Measurements from ENCODE around the gene C7orf57. TPM values are rescaled to one million over a fixed set of nuclear protein-coding genes. Genes with fewer than 3 reads are reported as not detected.

C7orf57 gene
- total and polyA plus RNA-seq, 2 donors (not counting 3 experiments of a cell fraction or from before 2014, with no cell fraction given) = not detected

GRCh38 chr7:48098846-48099245, 63.5 kb downstream of the C7orf57 start:
- no peak for FAIRE-seq
- H3K27me3 ChIP-seq (ENCODE audit: control insufficient read depth in 2 of 2, insufficient read depth in 2 of 2, low read length in 2 of 2) = no peaks in the 10 kb centered on the region
- no peaks in the 10 kb centered on the region for H3K9me1 ChIP-seq (replicated peaks; ENCODE audit: control insufficient read depth, extremely low read depth, insufficient read depth, low read length)
- BruUV-seq (replicated peaks) = no TSS peak
- intact Hi-C loops (cut with micrococcal nuclease) (no loop called here), dilution Hi-C loops (cut with MboI; ENCODE audit: extremely low pct_ligation_motif_present, low sequenced_read_pairs) (no loop called here)
- no peaks in the 10 kb centered on the region for H4K20me1 ChIP-seq (replicated peaks; ENCODE audit: control insufficient read depth, extremely low read depth, insufficient read depth, low read length)
- H3K4me2 ChIP-seq (ENCODE audit: insufficient read depth, low read length) = no peak overlapping the region
- no peak for TF ChIP-seq EZH2 (IDR thresholded peaks at IDR 0.05; ENCODE audit: borderline replicate concordance, low read depth, low read length, severe bottlenecking)
- ChIA-PET CTCF (interaction anchor here (1.0 to 1.2 kb wide), 2 partner anchors 12 to 107 kb away, joined by 3 read pairs; no protein-coding TSS in a partner anchor), POLR2A (no interaction called here)
- H3K36me3 ChIP-seq (ENCODE audit: control insufficient read depth in 2 of 2, extremely low read depth in 1 of 2, insufficient read depth in 2 of 2, low read length in 2 of 2) = peaks cover 29 to 32% of the 10 kb centered on the region in 2 experiments
- no peak overlapping the region for H3K9ac ChIP-seq (replicated peaks; ENCODE audit: extremely low read depth, insufficient read depth, low read length)
- H2AFZ ChIP-seq (ENCODE audit: low read depth, low read length) = no peak overlapping the region
- no peak overlapping the region for H3K4me3 ChIP-seq (replicated peaks in 1 of 3; ENCODE audit: insufficient read depth in 1 of 3, low read depth in 1 of 3, low read length in 3 of 3)
- no peaks in the 10 kb centered on the region for H3K9me3 ChIP-seq (replicated peaks; ENCODE audit: control insufficient read depth, insufficient read depth, low read length)
- peaks cover 31% of the 10 kb centered on the region for H3K4me1 ChIP-seq (ENCODE audit: control insufficient read depth, extremely low read depth, insufficient read depth, low read length)
- no peak overlapping the region for H3K27ac ChIP-seq (ENCODE audit: insufficient read depth, low read depth, low read length)
- H3K79me2 ChIP-seq (ENCODE audit: control insufficient read depth, insufficient read depth, low read length) = peaks cover 43% of the 10 kb centered on the region
- DNase-seq (ENCODE audit: low read depth, low spot score) = no peak

- POLR2A ChIA-PET = no interaction called here
- no peak overlapping the region for H2AFZ ChIP-seq (ENCODE audit: low read depth, low read length)
- no peaks in the 10 kb centered on the region for H3K27me3 ChIP-seq (ENCODE audit: control insufficient read depth in 2 of 2, insufficient read depth in 2 of 2, low read length in 2 of 2)
- intact Hi-C loops (cut with micrococcal nuclease) = no loop called here
- no peaks in the 10 kb centered on the region for H3K9me1 ChIP-seq (replicated peaks; ENCODE audit: control insufficient read depth, extremely low read depth, insufficient read depth, low read length)
- H3K4me3 ChIP-seq (replicated peaks in 1 of 3; ENCODE audit: insufficient read depth in 1 of 3, low read depth in 1 of 3, low read length in 3 of 3) = no peak overlapping the region
- CTCF ChIA-PET = no interaction called here
- DNase-seq (ENCODE audit: low read depth, low spot score) (no peak), FAIRE-seq (no peak)
- no peak overlapping the region for H3K9ac ChIP-seq (replicated peaks; ENCODE audit: extremely low read depth, insufficient read depth, low read length)
- peaks cover 33 to 35% of the 10 kb centered on the region in 2 experiments for H3K36me3 ChIP-seq (ENCODE audit: control insufficient read depth in 2 of 2, extremely low read depth in 1 of 2, insufficient read depth in 2 of 2, low read length in 2 of 2)
- H3K4me2 ChIP-seq (ENCODE audit: insufficient read depth, low read length) = no peak overlapping the region
- BruUV-seq (replicated peaks) = no TSS peak
- peaks cover 31% of the 10 kb centered on the region for H3K4me1 ChIP-seq (ENCODE audit: control insufficient read depth, extremely low read depth, insufficient read depth, low read length)
- no peaks in the 10 kb centered on the region for H4K20me1 ChIP-seq (replicated peaks; ENCODE audit: control insufficient read depth, extremely low read depth, insufficient read depth, low read length)
- H3K27ac ChIP-seq (ENCODE audit: insufficient read depth, low read depth, low read length) = no peak overlapping the region
- no peak for TF ChIP-seq CTCF (IDR thresholded peaks at IDR 0.05; ENCODE audit: extremely low read depth in 1 of 2, insufficient read depth in 1 of 2, low read depth in 1 of 2, low read length in 2 of 2)
- TF ChIP-seq MYC (IDR thresholded peaks at IDR 0.05; ENCODE audit: low read depth, low read length) = no peak
- TF ChIP-seq POLR2AphosphoS5 (IDR thresholded peaks at IDR 0.05; ENCODE audit: insufficient read depth, low read depth, low read length) = no peak
- no peak for TF ChIP-seq POLR2A (IDR thresholded peaks at IDR 0.05; ENCODE audit: low read depth, low read length)
- no peak for TF ChIP-seq FOS (IDR thresholded peaks at IDR 0.05; ENCODE audit: borderline replicate concordance, insufficient read depth, low read length)
- H3K79me2 ChIP-seq (ENCODE audit: control insufficient read depth, insufficient read depth, low read length) = peaks cover 39% of the 10 kb centered on the region
- H3K9me3 ChIP-seq (replicated peaks; ENCODE audit: control insufficient read depth, insufficient read depth, low read length) = no peaks in the 10 kb centered on the region
- dilution Hi-C loops (cut with MboI; ENCODE audit: extremely low pct_ligation_motif_present, low sequenced_read_pairs) = no loop called here
Measured at GRCh38 chr7:48099781-48100180, 64.4 kb downstream of the C7orf57 start.
